Measurements from ENCODE around the gene GNB1.

- no peak for TF ChIP-seq STAT1 (conservative IDR thresholded peaks at IDR 0.05)
- no peak for TF ChIP-seq YY1 (IDR thresholded peaks at IDR 0.05; ENCODE audit: low read depth, low read length)
- no peak for TF ChIP-seq SMC3 (IDR thresholded peaks at IDR 0.05; ENCODE audit: borderline replicate concordance, low read length)
- TF ChIP-seq MYC (IDR thresholded peaks at IDR 0.05; ENCODE audit: insufficient read depth, insufficient read length, insufficient replicate concordance, low read length, severe bottlenecking) = no peak
- TF ChIP-seq NFIC (IDR thresholded peaks at IDR 0.05; ENCODE audit: low read depth, low read length) = no peak
Observed at GRCh38 chr1:1907098-1907736, 16.3 kb upstream of the GNB1 start.

Measured in GM12878 (cell line).